Esophagus squamous epithelium (tissue), 5 donors: Measurements from ENCODE around the gene BRME1. TPM values are rescaled to one million over a fixed set of nuclear protein-coding genes. Genes with fewer than 3 reads are reported as not detected.
"Not testable (repeated sequence)": the region's sequence is repeated elsewhere in the genome, so short reads cannot be mapped to it uniquely, and the experiment has no call there.

Experiments used
- DNase-seq: peaks from one replicate; lab custom pipeline; 2025; lab: John Stamatoyannopoulos, UW
- H3K27ac ChIP-seq, 4 donors: fragments of 200-600 bp; sonication (generic); one replicate each; pipeline ENCODE4 v1.5.1; 2016 to 2019; ENCODE audit warnings: mild to moderate bottlenecking in 1 of 4
- H3K27me3 ChIP-seq, 4 donors: fragments of 200-600 bp; sonication (generic); 1 replicate in 3 of 4; 2 replicates in 1 of 4; pipeline versions ENCODE4 v1.5.1 to v1.6.0; 2017 to 2021; ENCODE audit warnings: antibody characterized with exemption in 1 of 4
- H3K36me3 ChIP-seq, 3 donors: fragments of 200-600 bp; sonication (generic); one replicate each; pipeline ENCODE4 v1.5.1; 2016 to 2019
- H3K4me1 ChIP-seq, 3 donors: fragments of 200-600 bp; sonication (generic); one replicate each; pipeline ENCODE4 v1.5.1; 2017 to 2019
- H3K4me3 ChIP-seq, 4 donors: fragments of 200-600 bp; sonication (generic); 1 replicate in 3 of 4; 2 replicates in 1 of 4; pipeline ENCODE4 v1.5.1; 2016 to 2019; ENCODE audit warnings: mild to moderate bottlenecking in 2 of 4, moderate library complexity in 1 of 4
- H3K9me3 ChIP-seq, 3 donors: fragments of 200-600 bp; sonication (generic); one replicate each; pipeline ENCODE4 v1.5.1; 2016 to 2019
- CTCF ChIP-seq, 6 experiments: fragments of 450-650 bp in 4 of 6; fragments of 200-600 bp in 2 of 6; sonication (generic) in 2 of 6; IDR thresholded peaks; one replicate each; pipeline ENCODE4 v1.5.1; 2016 to 2019; ENCODE audit warnings: antibody characterized with exemption in 6 of 6, mild to moderate bottlenecking in 4 of 6, moderate library complexity in 4 of 6
- POLR2A ChIP-seq, 4 donors: fragments of 450-650 bp; IDR thresholded peaks; one replicate each; pipeline ENCODE4 v1.6.1; 2017; ENCODE audit warnings: antibody characterized with exemption in 4 of 4, mild to moderate bottlenecking in 4 of 4, moderate library complexity in 3 of 4
- WGBS, 2 donors: methylation state at CpG; one replicate each; pipeline ENCODE4 v1.1.5; 2018; 5-methylcytosine and 5-hydroxymethylcytosine counted together
- intact Hi-C: fragments of 100-400 bp; cut with DNase I; formaldehyde crosslinking; loops from one replicate; pipeline ENCODE4 v1.15.0; 2022
- total RNA-seq, 4 donors: library from RNA; depleted of rRNA; stranded (reverse); fragments of >200 nt; gene quantifications; one replicate each; pipeline ENCODE4 v1.1.0, GENCODE V29; 2016
- donor health status: DM: yes; HTN: yes; CAD: no.

BRME1 gene
- total RNA-seq, 4 donors from 2014 or later = 1.8 to 6.3 (median 4.0) TPM

- H3K4me1 ChIP-seq = peaks cover 0 to 6% (median 0%) of the 10 kb centered on the region in 3 donors
- DNase-seq = no peak
- no peak overlapping the region for H3K4me3 ChIP-seq
- no peaks in the 10 kb centered on the region for H3K9me3 ChIP-seq
- no peak overlapping the region for H3K27ac ChIP-seq
- peaks cover 0 to 4% (median 0%) of the 10 kb centered on the region in 4 donors for H3K27me3 ChIP-seq
- H3K36me3 ChIP-seq = peaks cover 12 to 68% (median 13%) of the 10 kb centered on the region in 3 donors
- WGBS, 2 donors = no CpG with 5 or more reads among the region's 12 CpGs
- no peak for TF ChIP-seq POLR2A (IDR thresholded peaks at IDR 0.05)
- no peak for TF ChIP-seq CTCF (IDR thresholded peaks at IDR 0.05)
- intact Hi-C loops = no loop called here
These were observed 23.4 kb upstream of the BRME1 start for GRCh38 chr19:13929340-13929739.

GRCh38 chr19:13926715-13927114 is 20.8 kb upstream of the BRME1 start:
- Histone ChIP-seq H3K9me3 (no peaks in the 10 kb centered on the region), H3K27ac (no peak overlapping the region), H3K4me1 (peaks cover 0 to 2% (median 0%) of the 10 kb centered on the region in 3 donors), H3K36me3 (peaks cover 19 to 92% (median 30%) of the 10 kb centered on the region in 3 donors), H3K4me3 (no peak overlapping the region), H3K27me3 (no peaks in the 10 kb centered on the region)
- intact Hi-C loops = no loop called here
- TF ChIP-seq CTCF (IDR thresholded peaks at IDR 0.05) (no peak), POLR2A (IDR thresholded peaks at IDR 0.05) (no peak)
- no peak for DNase-seq
- 69 to 70% methylated on average over 5 of the region's 8 CpGs for WGBS, 2 donors

GRCh38 chr19:13926010-13926409 is 20.1 kb upstream of the BRME1 start:
- TF ChIP-seq POLR2A (IDR thresholded peaks at IDR 0.05) = no peak
- no peak for TF ChIP-seq CTCF (IDR thresholded peaks at IDR 0.05)
- no peak overlapping the region for H3K27ac ChIP-seq
- peaks cover 25 to 92% (median 33%) of the 10 kb centered on the region in 3 donors for H3K36me3 ChIP-seq

GRCh38 chr19:13923194-13923987 is 17.5 kb upstream of the BRME1 start:
- 94 to 95% methylated on average over 13 to 20 of the region's 28 CpGs for WGBS, 2 donors
- peaks cover 46 to 96% (median 53%) of the 10 kb centered on the region in 3 donors for H3K36me3 ChIP-seq
- no peak for DNase-seq
- H3K9me3 ChIP-seq = peaks cover 0 to 7% (median 0%) of the 10 kb centered on the region in 3 donors
- intact Hi-C loops = no loop called here
- no peaks in the 10 kb centered on the region for H3K27me3 ChIP-seq
- H3K4me1 ChIP-seq = no peaks in the 10 kb centered on the region
- TF ChIP-seq POLR2A (IDR thresholded peaks at IDR 0.05) = no peak
- TF ChIP-seq CTCF (IDR thresholded peaks at IDR 0.05) = no peak
- H3K27ac ChIP-seq = no peak overlapping the region
- no peak overlapping the region for H3K4me3 ChIP-seq

More at GRCh38 chr19:13926010-13926409, 20.1 kb upstream of the BRME1 start:
- no peak for DNase-seq
- peaks cover 0 to under 1% (median 0%) of the 10 kb centered on the region in 3 donors for H3K9me3 ChIP-seq
- no peak overlapping the region for H3K4me3 ChIP-seq
- intact Hi-C loops = no loop called here
- 81 to 84% methylated on average over 2 to 4 of the region's 4 CpGs for WGBS, 2 donors
- H3K4me1 ChIP-seq = no peaks in the 10 kb centered on the region
- H3K27me3 ChIP-seq = no peaks in the 10 kb centered on the region

GRCh38 chr19:13922118-13922517 is 16.2 kb upstream of the BRME1 start:
- DNase-seq, H3K4me3 ChIP-seq, intact Hi-C loops, H3K4me1 ChIP-seq, H3K9me3 ChIP-seq, H3K27ac ChIP-seq, H3K27me3 ChIP-seq: not testable (repeated sequence)
- WGBS, 2 donors = 92 to 99% methylated on average over 6 of the region's 6 CpGs
- H3K36me3 ChIP-seq = peaks cover 51 to 96% (median 52%) of the 10 kb centered on the region in 3 donors
